Measurements from ENCODE around the gene LRPAP1.

- no peak for TF ChIP-seq CTCF (IDR thresholded peaks at IDR 0.05)
- no peak for TF ChIP-seq POLR2A (IDR thresholded peaks at IDR 0.05)
- no peak for TF ChIP-seq POLR2AphosphoS5 (IDR thresholded peaks at IDR 0.05)
Measured at GRCh38 chr4:3471098-3471760, 61.0 kb downstream of the LRPAP1 start.
